Liver (tissue), 9 donors: ENCODE results near the gene NDOR1. TPM values are rescaled to one million over a fixed set of nuclear protein-coding genes. Genes with fewer than 3 reads are reported as not detected.

Experiments
- DNase-seq: peaks from one replicate; pipeline ENCODE4 v3.0.0-alpha.2; 2017; ENCODE audit warnings: low spot score
- H3K27ac ChIP-seq, 2 donors: one replicate each; pipeline ENCODE4 v1.7.0; 2013; ENCODE audit warnings: inconsistent platforms in 2 of 2, low read length in 2 of 2, control low read depth in 1 of 2, low read depth in 1 of 2, mild to moderate bottlenecking in 1 of 2
- H3K27me3 ChIP-seq, 4 donors: one replicate each; pipeline versions ENCODE4 v1.6.1 to v1.7.0; 2013; ENCODE audit warnings: low read length in 3 of 4, inconsistent platforms in 1 of 4, mild to moderate bottlenecking in 1 of 4, moderate library complexity in 1 of 4; ENCODE audit not compliant: control insufficient read depth in 4 of 4, insufficient read depth in 4 of 4
- H3K36me3 ChIP-seq, 4 donors: one replicate each; pipeline versions ENCODE4 v1.6.1 to v1.7.0; 2013; ENCODE audit warnings: low read length in 3 of 4, mild to moderate bottlenecking in 3 of 4, low read depth in 1 of 4, moderate library complexity in 1 of 4; ENCODE audit not compliant: control insufficient read depth in 4 of 4, insufficient read depth in 3 of 4
- H3K4me1 ChIP-seq, 4 donors: one replicate each; pipeline versions ENCODE4 v1.6.1 to v1.7.0; 2013; ENCODE audit warnings: low read length in 3 of 4, mild to moderate bottlenecking in 3 of 4, moderate library complexity in 1 of 4; ENCODE audit not compliant: control insufficient read depth in 4 of 4, insufficient read depth in 4 of 4
- H3K4me3 ChIP-seq, 3 donors: one replicate each; pipeline versions ENCODE4 v1.6.1 to v1.7.0; 2013; ENCODE audit warnings: low read length in 3 of 3, control low read depth in 1 of 3, low read depth in 1 of 3, mild to moderate bottlenecking in 1 of 3
- H3K9ac ChIP-seq, 2 donors: one replicate each; pipeline ENCODE4 v1.7.0; 2013; ENCODE audit warnings: low read length in 2 of 2, mild to moderate bottlenecking in 2 of 2, moderate library complexity in 2 of 2, control low read depth in 1 of 2, low read depth in 1 of 2
- H3K9me3 ChIP-seq, 4 donors: one replicate each; pipeline versions ENCODE4 v1.6.1 to v1.7.0; 2013; ENCODE audit warnings: low read length in 3 of 4; ENCODE audit not compliant: control insufficient read depth in 4 of 4
- EGR1 ChIP-seq, 2 donors: IDR thresholded peaks; 2 replicates each; pipeline ENCODE4 v1.6.1; 2016 to 2018; ENCODE audit warnings: antibody characterized with exemption in 2 of 2, low read depth in 2 of 2
- FOXA1 ChIP-seq: IDR thresholded peaks from 2 replicates; pipeline ENCODE4 v1.6.1; 2016; ENCODE audit warnings: antibody characterized with exemption
- FOXA2 ChIP-seq: IDR thresholded peaks from 2 replicates; pipeline ENCODE4 v1.6.1; 2016; ENCODE audit warnings: antibody characterized with exemption
- GABPA ChIP-seq, 2 donors: IDR thresholded peaks in 1 of 2; conservative IDR thresholded peaks in 1 of 2; 2 replicates each; pipeline ENCODE4 v1.6.1; 2016; ENCODE audit warnings: antibody characterized with exemption in 2 of 2, mild to moderate bottlenecking in 1 of 2, moderate library complexity in 1 of 2
- HNF4A ChIP-seq, 2 donors: conservative IDR thresholded peaks; 2 replicates each; pipeline ENCODE4 v1.6.1; 2016; ENCODE audit warnings: antibody characterized with exemption in 2 of 2, mild to moderate bottlenecking in 2 of 2
- HNF4G ChIP-seq: IDR thresholded peaks from 2 replicates; pipeline ENCODE4 v1.6.1; 2016; ENCODE audit warnings: antibody characterized with exemption
- JUND ChIP-seq, 2 donors: IDR thresholded peaks; 2 replicates each; pipeline ENCODE4 v1.6.1; 2016; ENCODE audit warnings: antibody characterized with exemption in 2 of 2
- MAX ChIP-seq: IDR thresholded peaks from 2 replicates; pipeline ENCODE4 v1.6.1; 2016; ENCODE audit warnings: antibody characterized with exemption
- RAD21 ChIP-seq, 2 donors: IDR thresholded peaks; 2 replicates each; pipeline ENCODE4 v1.6.1; 2016; ENCODE audit warnings: antibody characterized with exemption in 2 of 2, mild to moderate bottlenecking in 2 of 2
- RXRA ChIP-seq, 2 donors: IDR thresholded peaks; 2 replicates each; pipeline ENCODE4 v1.6.1; 2017 to 2018; ENCODE audit warnings: antibody characterized with exemption in 2 of 2, mild to moderate bottlenecking in 1 of 2
- SP1 ChIP-seq: IDR thresholded peaks from 2 replicates; pipeline ENCODE4 v1.6.1; 2018; ENCODE audit warnings: antibody characterized with exemption, mild to moderate bottlenecking
- TAF1 ChIP-seq: conservative IDR thresholded peaks from 2 replicates; pipeline ENCODE4 v1.6.1; 2016; ENCODE audit warnings: antibody characterized with exemption, mild to moderate bottlenecking
- YY1 ChIP-seq: IDR thresholded peaks from 2 replicates; pipeline ENCODE4 v1.6.1; 2016; ENCODE audit warnings: antibody characterized with exemption, mild to moderate bottlenecking
- WGBS: extraction: QIAGEN DNeasy Blood & Tissue Kit; methylation state at CpG from one replicate; pipeline ENCODE4 v1.1.7; 2013; 5-methylcytosine and 5-hydroxymethylcytosine counted together
- polyA plus RNA-seq, 2 donors: library from polyadenylated mRNA; stranded (reverse) in 1 of 2; unstranded in 1 of 2; fragments of 200-250 nt in 1 of 2; fragments of >200 nt in 1 of 2; fragmentation: Nextera tagmentation in 1 of 2; extraction: Ambion mirVana in 1 of 2; gene quantifications; one replicate each; pipeline versions ENCODE4 v1.2.1 to v1.2.3, GENCODE V29; 2013 to 2015
- total RNA-seq, 2 donors: library from RNA; depleted of rRNA; stranded (reverse); fragments of >200 nt; gene quantifications; one replicate each; pipeline ENCODE4 v1.2.3, GENCODE V29; 2014
- TF ChIP-seq, protein P1 (sequence below): IDR thresholded peaks from 2 replicates; pipeline ENCODE4 v1.6.1; 2016; ENCODE audit warnings: antibody characterized with exemption
- TF ChIP-seq, protein P2 (sequence below): fragments of 150-350 bp; IDR thresholded peaks from 2 replicates; pipeline ENCODE4 v1.5.1; 2017; ENCODE audit warnings: improper control_type of control experiment, low read depth, low read length; ENCODE audit not compliant: missing input control
- TF ChIP-seq, protein P3 (sequence below): IDR thresholded peaks from 2 replicates; pipeline ENCODE4 v1.6.1; 2016; ENCODE audit warnings: antibody characterized with exemption
- TF ChIP-seq, protein P4 (sequence below): IDR thresholded peaks from 2 replicates; pipeline ENCODE4 v1.6.1; 2016; ENCODE audit warnings: antibody characterized with exemption, mild to moderate bottlenecking
- donor health status: healthy.
- donor health status: healthy.
- donor health status: healthy.
- donor health status: healthy.
- donor health status: healthy.

NDOR1 gene
- total and polyA plus RNA-seq, 4 donors = 2.5 to 4.7 (median 3.2) TPM

- Histone ChIP-seq H3K9me3 (no peaks in the 10 kb centered on the region), H3K27me3 (no peaks in the 10 kb centered on the region), H3K4me3 (no peak overlapping the region), H3K36me3 (no peaks in the 10 kb centered on the region), H3K4me1 (peaks cover 5 to 26% (median 8%) of the 10 kb centered on the region in 4 donors), H3K9ac (no peak overlapping the region), H3K27ac (no peak overlapping the region)
- WGBS = 13% methylated on average over 31 of the region's 31 CpGs
- TF ChIP-seq SP1 (no peak), YY1 (no peak), FOXA1 (no peak), FOXA2 (no peak), JUND (IDR thresholded peaks at IDR 0.05) (no peak), RAD21 (IDR thresholded peaks at IDR 0.05) (peak; percentile 89 to 93), HNF4G (no peak), HNF4A (conservative IDR thresholded peaks at IDR 0.05) (no peak)
- TF ChIP-seq, protein P1, sequence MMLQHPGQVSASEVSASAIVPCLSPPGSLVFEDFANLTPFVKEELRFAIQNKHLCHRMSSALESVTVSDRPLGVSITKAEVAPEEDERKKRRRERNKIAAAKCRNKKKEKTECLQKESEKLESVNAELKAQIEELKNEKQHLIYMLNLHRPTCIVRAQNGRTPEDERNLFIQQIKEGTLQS = no peak
- TF ChIP-seq, protein P2, sequence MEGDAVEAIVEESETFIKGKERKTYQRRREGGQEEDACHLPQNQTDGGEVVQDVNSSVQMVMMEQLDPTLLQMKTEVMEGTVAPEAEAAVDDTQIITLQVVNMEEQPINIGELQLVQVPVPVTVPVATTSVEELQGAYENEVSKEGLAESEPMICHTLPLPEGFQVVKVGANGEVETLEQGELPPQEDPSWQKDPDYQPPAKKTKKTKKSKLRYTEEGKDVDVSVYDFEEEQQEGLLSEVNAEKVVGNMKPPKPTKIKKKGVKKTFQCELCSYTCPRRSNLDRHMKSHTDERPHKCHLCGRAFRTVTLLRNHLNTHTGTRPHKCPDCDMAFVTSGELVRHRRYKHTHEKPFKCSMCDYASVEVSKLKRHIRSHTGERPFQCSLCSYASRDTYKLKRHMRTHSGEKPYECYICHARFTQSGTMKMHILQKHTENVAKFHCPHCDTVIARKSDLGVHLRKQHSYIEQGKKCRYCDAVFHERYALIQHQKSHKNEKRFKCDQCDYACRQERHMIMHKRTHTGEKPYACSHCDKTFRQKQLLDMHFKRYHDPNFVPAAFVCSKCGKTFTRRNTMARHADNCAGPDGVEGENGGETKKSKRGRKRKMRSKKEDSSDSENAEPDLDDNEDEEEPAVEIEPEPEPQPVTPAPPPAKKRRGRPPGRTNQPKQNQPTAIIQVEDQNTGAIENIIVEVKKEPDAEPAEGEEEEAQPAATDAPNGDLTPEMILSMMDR = peak; percentile 100
- DNase-seq = peak; percentile 92
Observed at GRCh38 chr9:137236238-137236935, 30.9 kb downstream of the NDOR1 start.

DNA sequence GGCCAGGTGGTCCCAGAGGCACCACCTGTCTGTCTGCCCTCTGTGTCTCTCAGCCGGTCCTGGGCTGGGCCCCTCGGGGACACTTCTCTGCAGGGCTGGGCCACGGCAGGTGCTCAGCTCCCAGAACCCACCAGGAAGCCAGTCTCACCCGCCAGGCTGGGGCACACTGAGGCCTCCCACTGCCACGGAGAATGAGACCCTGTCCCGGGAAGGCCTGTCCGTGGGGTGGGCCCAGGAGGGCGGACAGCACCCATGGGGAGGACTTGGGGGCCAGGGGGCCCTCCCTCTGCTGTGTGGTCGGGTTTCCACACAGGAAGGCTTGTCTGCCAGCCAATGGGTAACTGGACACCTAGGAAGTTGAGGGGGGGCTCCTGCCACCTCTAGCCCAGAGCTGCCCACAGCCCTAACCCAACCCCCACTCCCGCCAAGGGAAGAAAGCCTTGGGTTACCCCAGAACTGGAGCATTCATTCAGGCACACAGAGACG lies 31.5 kb downstream of the NDOR1 start:
- Histone ChIP-seq H3K4me1 (peaks cover 5 to 28% (median 10%) of the 10 kb centered on the region in 4 donors), H3K4me3 (no peak overlapping the region), H3K36me3 (no peaks in the 10 kb centered on the region), H3K9me3 (no peaks in the 10 kb centered on the region), H3K27ac (no peak overlapping the region), H3K9ac (no peak overlapping the region), H3K27me3 (no peaks in the 10 kb centered on the region)
- no peak for TF ChIP-seq FOXA2
- no peak for TF ChIP-seq EGR1 (IDR thresholded peaks at IDR 0.05; ENCODE audit: low read depth in 2 of 2)
- no peak for TF ChIP-seq SP1
- TF ChIP-seq MAX = no peak
- TF ChIP-seq, protein P2 = no peak
- no peak for TF ChIP-seq GABPA (IDR thresholded peaks at IDR 0.05 in 1 of 2, conservative IDR thresholded peaks at IDR 0.05 in 1 of 2)
- TF ChIP-seq TAF1 = no peak
- no peak for TF ChIP-seq RXRA (IDR thresholded peaks at IDR 0.05)
- TF ChIP-seq, protein P3, sequence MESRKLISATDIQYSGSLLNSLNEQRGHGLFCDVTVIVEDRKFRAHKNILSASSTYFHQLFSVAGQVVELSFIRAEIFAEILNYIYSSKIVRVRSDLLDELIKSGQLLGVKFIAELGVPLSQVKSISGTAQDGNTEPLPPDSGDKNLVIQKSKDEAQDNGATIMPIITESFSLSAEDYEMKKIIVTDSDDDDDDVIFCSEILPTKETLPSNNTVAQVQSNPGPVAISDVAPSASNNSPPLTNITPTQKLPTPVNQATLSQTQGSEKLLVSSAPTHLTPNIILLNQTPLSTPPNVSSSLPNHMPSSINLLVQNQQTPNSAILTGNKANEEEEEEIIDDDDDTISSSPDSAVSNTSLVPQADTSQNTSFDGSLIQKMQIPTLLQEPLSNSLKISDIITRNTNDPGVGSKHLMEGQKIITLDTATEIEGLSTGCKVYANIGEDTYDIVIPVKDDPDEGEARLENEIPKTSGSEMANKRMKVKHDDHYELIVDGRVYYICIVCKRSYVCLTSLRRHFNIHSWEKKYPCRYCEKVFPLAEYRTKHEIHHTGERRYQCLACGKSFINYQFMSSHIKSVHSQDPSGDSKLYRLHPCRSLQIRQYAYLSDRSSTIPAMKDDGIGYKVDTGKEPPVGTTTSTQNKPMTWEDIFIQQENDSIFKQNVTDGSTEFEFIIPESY = no peak
- TF ChIP-seq, protein P4, sequence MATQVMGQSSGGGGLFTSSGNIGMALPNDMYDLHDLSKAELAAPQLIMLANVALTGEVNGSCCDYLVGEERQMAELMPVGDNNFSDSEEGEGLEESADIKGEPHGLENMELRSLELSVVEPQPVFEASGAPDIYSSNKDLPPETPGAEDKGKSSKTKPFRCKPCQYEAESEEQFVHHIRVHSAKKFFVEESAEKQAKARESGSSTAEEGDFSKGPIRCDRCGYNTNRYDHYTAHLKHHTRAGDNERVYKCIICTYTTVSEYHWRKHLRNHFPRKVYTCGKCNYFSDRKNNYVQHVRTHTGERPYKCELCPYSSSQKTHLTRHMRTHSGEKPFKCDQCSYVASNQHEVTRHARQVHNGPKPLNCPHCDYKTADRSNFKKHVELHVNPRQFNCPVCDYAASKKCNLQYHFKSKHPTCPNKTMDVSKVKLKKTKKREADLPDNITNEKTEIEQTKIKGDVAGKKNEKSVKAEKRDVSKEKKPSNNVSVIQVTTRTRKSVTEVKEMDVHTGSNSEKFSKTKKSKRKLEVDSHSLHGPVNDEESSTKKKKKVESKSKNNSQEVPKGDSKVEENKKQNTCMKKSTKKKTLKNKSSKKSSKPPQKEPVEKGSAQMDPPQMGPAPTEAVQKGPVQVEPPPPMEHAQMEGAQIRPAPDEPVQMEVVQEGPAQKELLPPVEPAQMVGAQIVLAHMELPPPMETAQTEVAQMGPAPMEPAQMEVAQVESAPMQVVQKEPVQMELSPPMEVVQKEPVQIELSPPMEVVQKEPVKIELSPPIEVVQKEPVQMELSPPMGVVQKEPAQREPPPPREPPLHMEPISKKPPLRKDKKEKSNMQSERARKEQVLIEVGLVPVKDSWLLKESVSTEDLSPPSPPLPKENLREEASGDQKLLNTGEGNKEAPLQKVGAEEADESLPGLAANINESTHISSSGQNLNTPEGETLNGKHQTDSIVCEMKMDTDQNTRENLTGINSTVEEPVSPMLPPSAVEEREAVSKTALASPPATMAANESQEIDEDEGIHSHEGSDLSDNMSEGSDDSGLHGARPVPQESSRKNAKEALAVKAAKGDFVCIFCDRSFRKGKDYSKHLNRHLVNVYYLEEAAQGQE = no peak
- DNase-seq = no peak
- WGBS = 51% methylated on average over 11 of the region's 11 CpGs
